HepG2 (cell line): ENCODE data around the gene CPLX1. TPM values are rescaled to one million over a fixed set of nuclear protein-coding genes. Genes with fewer than 3 reads are reported as not detected.

Experiments
- CEBPG ChIP-seq: IDR thresholded peaks from 2 replicates; pipeline ENCODE4 v1.6.1; 2016
- EEA1 ChIP-seq: sonication (generic); formaldehyde crosslinking; IDR thresholded peaks from 2 replicates; pipeline ENCODE4 v1.5.1; 2020; ENCODE audit warnings: mild to moderate bottlenecking, missing genetic modification reagents, borderline replicate concordance
- FLYWCH1 ChIP-seq: sonication (generic); formaldehyde crosslinking; IDR thresholded peaks from 2 replicates; pipeline ENCODE4 v1.8.1; 2023; ENCODE audit warnings: mild to moderate bottlenecking, missing genetic modification reagents
- MED1 ChIP-seq: sonication (generic); formaldehyde crosslinking; IDR thresholded peaks from 2 replicates; pipeline ENCODE4 v1.4.0; 2020; ENCODE audit warnings: missing genetic modification reagents
- NCOA2 ChIP-seq: sonication (generic); formaldehyde crosslinking; IDR thresholded peaks from 2 replicates; pipeline ENCODE4 v1.8.0; 2022; ENCODE audit warnings: inconsistent platforms
- ONECUT2 ChIP-seq: sonication (generic); formaldehyde crosslinking; IDR thresholded peaks from 2 replicates; pipeline ENCODE4 v1.4.0; 2020; ENCODE audit warnings: missing genetic modification reagents
- SIN3B ChIP-seq: fragments of 150-350 bp; IDR thresholded peaks from 2 replicates; pipeline ENCODE4 v1.6.1; 2014; ENCODE audit warnings: low read length
- SMC3 ChIP-seq: IDR thresholded peaks from 2 replicates; pipeline ENCODE4 v1.6.1; 2011; ENCODE audit warnings: low read length, improper control_type of control experiment
- SOX6 ChIP-seq, 2 experiments: fragments of 450-650 bp in 1 of 2; sonication (generic) in 1 of 2; formaldehyde crosslinking in 1 of 2; IDR thresholded peaks; 2 replicates each; pipeline versions ENCODE4 v1.4.0 to v1.6.1; 2017 to 2020; ENCODE audit warnings: antibody characterized with exemption in 1 of 2, mild to moderate bottlenecking in 1 of 2, missing genetic modification reagents in 1 of 2
- SRY ChIP-seq: sonication (generic); formaldehyde crosslinking; IDR thresholded peaks from 2 replicates; pipeline ENCODE4 v1.8.0; 2022; ENCODE audit warnings: mild to moderate bottlenecking, missing genetic modification reagents
- U2AF2 ChIP-seq: fragments of 200-400 bp; formaldehyde crosslinking; IDR thresholded peaks from 2 replicates; pipeline ENCODE4 v1.6.1; 2017; ENCODE audit warnings: low read depth, mild to moderate bottlenecking, low read length
- ZMYM2 ChIP-seq: sonication (generic); formaldehyde crosslinking; IDR thresholded peaks from 2 replicates; pipeline ENCODE4 v1.8.0; 2022; ENCODE audit warnings: mild to moderate bottlenecking, missing genetic modification reagents
- ZNF317 ChIP-seq: sonication (generic); formaldehyde crosslinking; IDR thresholded peaks from 2 replicates; pipeline ENCODE4 v1.5.0; 2020; ENCODE audit warnings: mild to moderate bottlenecking, missing genetic modification reagents
- ZNF33B ChIP-seq: sonication (generic); formaldehyde crosslinking; IDR thresholded peaks from 2 replicates; pipeline ENCODE4 v1.5.1; 2020; ENCODE audit warnings: mild to moderate bottlenecking, missing genetic modification reagents
- ZNF451 ChIP-seq: sonication (generic); formaldehyde crosslinking; IDR thresholded peaks from 2 replicates; pipeline ENCODE4 v1.5.0; 2020; ENCODE audit warnings: mild to moderate bottlenecking, missing genetic modification reagents
- ZNF562 ChIP-seq: sonication (generic); formaldehyde crosslinking; IDR thresholded peaks from 2 replicates; pipeline ENCODE4 v1.8.0; 2022; ENCODE audit warnings: missing genetic modification reagents, borderline replicate concordance
- ZNF563 ChIP-seq: sonication (generic); formaldehyde crosslinking; IDR thresholded peaks from 2 replicates; pipeline ENCODE4 v1.8.0; 2022; ENCODE audit warnings: mild to moderate bottlenecking, moderate library complexity, missing genetic modification reagents
- ZNF720 ChIP-seq: sonication (generic); formaldehyde crosslinking; IDR thresholded peaks from 2 replicates; pipeline ENCODE4 v1.4.0; 2020; ENCODE audit warnings: missing genetic modification reagents
- ZNF879 ChIP-seq: sonication (generic); formaldehyde crosslinking; IDR thresholded peaks from 2 replicates; pipeline ENCODE4 v1.8.1; 2023; ENCODE audit warnings: missing genetic modification reagents
- ZSCAN22 ChIP-seq: sonication (generic); formaldehyde crosslinking; IDR thresholded peaks from 2 replicates; pipeline ENCODE4 v1.4.0; 2020; ENCODE audit warnings: mild to moderate bottlenecking, missing genetic modification reagents
- polyA plus RNA-seq, 8 experiments: library from polyadenylated mRNA; depleted of rRNA in 3 of 8; stranded (reverse) in 7 of 8; unstranded in 1 of 8; fragments of >200 nt; fragmentation: Illumina TruSeq in 4 of 8; extraction: Trizol in 4 of 8; gene quantifications; 2 replicates each; pipeline versions ENCODE4 v1.2.1 to v1.2.3, GENCODE V29; 2011 to 2016; ENCODE audit warnings: low read depth in 4 of 8, missing spikeins in 1 of 8, mixed read lengths in 1 of 8; ENCODE audit not compliant: insufficient read depth in 1 of 8
- total RNA-seq, 5 experiments: library from RNA; depleted of rRNA; stranded (reverse); fragments of >200 nt; fragmentation: Illumina TruSeq; extraction: Trizol; gene quantifications; 2 replicates each; pipeline ENCODE4 v1.2.3, GENCODE V29; 2016; ENCODE audit warnings: low read depth in 1 of 5
- TF ChIP-seq, protein P1 (sequence below): IDR thresholded peaks from 2 replicates; pipeline ENCODE4 v1.4.0; 2020; ENCODE audit warnings: mild to moderate bottlenecking, missing genetic modification reagents
- TF ChIP-seq, protein P2 (sequence below): sonication (generic); formaldehyde crosslinking; IDR thresholded peaks from 2 replicates; pipeline ENCODE4 v1.5.0; 2020; ENCODE audit warnings: missing genetic modification reagents, mild to moderate bottlenecking, borderline replicate concordance
- TF ChIP-seq, protein P3 (sequence below): sonication (generic); formaldehyde crosslinking; IDR thresholded peaks from 2 replicates; pipeline ENCODE4 v1.8.0; 2022; ENCODE audit warnings: low read depth, missing genetic modification reagents
- TF ChIP-seq, protein P4 (sequence below): sonication (generic); formaldehyde crosslinking; IDR thresholded peaks from 2 replicates; pipeline ENCODE4 v1.5.0; 2020; ENCODE audit warnings: mild to moderate bottlenecking, low read depth, missing genetic modification reagents, borderline replicate concordance

CPLX1 gene
- total and polyA plus RNA-seq, 2 of the 13 experiments (the other 11 are each of a cell fraction or from before 2014, with no cell fraction given), result 0.18 TPM

DNA sequence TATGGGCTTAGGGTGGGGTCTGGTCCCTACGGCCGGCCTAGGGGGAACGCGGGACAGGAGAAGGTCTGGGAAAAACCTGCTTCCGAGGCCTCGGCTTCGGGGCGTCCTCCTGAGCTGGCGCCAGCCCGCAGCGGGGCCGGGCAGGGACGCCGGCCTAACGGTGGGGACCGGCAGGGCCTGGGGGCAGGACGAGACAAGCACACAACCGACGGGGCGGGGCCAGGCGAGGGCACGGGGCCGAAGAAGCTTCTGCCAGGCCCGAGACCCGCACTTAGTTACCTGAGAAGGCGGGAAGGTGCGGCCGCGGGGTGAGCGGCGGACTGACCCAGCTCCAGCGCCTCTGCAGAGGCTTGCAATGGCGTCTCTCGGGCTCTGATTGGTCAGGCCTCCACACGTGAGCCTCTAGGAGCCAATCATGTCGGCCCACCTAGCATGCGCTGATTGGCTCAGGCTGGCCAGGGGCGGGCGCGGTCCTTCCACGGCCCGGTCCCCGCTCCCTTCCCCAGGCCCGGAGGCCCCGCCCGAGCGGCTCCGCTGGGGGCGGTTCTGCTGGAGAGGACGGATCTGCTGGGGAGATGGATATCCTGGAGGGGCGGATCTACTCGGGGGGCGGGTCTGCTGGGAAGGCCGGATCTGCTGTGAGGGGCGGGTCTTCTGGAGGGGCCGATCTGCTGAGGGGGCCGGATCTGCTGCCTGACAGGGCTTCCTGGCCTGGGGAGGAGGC lies 44.3 kb downstream of the CPLX1 start (continued):
- TF ChIP-seq, protein P1, sequence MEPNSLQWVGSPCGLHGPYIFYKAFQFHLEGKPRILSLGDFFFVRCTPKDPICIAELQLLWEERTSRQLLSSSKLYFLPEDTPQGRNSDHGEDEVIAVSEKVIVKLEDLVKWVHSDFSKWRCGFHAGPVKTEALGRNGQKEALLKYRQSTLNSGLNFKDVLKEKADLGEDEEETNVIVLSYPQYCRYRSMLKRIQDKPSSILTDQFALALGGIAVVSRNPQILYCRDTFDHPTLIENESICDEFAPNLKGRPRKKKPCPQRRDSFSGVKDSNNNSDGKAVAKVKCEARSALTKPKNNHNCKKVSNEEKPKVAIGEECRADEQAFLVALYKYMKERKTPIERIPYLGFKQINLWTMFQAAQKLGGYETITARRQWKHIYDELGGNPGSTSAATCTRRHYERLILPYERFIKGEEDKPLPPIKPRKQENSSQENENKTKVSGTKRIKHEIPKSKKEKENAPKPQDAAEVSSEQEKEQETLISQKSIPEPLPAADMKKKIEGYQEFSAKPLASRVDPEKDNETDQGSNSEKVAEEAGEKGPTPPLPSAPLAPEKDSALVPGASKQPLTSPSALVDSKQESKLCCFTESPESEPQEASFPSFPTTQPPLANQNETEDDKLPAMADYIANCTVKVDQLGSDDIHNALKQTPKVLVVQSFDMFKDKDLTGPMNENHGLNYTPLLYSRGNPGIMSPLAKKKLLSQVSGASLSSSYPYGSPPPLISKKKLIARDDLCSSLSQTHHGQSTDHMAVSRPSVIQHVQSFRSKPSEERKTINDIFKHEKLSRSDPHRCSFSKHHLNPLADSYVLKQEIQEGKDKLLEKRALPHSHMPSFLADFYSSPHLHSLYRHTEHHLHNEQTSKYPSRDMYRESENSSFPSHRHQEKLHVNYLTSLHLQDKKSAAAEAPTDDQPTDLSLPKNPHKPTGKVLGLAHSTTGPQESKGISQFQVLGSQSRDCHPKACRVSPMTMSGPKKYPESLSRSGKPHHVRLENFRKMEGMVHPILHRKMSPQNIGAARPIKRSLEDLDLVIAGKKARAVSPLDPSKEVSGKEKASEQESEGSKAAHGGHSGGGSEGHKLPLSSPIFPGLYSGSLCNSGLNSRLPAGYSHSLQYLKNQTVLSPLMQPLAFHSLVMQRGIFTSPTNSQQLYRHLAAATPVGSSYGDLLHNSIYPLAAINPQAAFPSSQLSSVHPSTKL, result no peak
- TF ChIP-seq ZNF33B (CRISPR knock-in tag) (no peak), ZNF563 (CRISPR knock-in tag) (peak; percentile 30; the same call in 1 of the 2 replicates), U2AF2 (no peak), SIN3B (no peak), NCOA2 (CRISPR knock-in tag) (no peak), ZMYM2 (CRISPR knock-in tag) (no peak), ZNF879 (CRISPR knock-in tag) (no peak), CEBPG (CRISPR knock-in tag) (no peak), SRY (CRISPR knock-in tag) (no peak; the same call in 1 of the 2 replicates), SMC3 (no peak), ZSCAN22 (CRISPR knock-in tag) (no peak), EEA1 (peak; percentile 91), ZNF562 (CRISPR knock-in tag) (no peak), ZNF317 (no peak), SOX6 (IDR thresholded peaks at IDR 0.05) (no peak), SOX6 (CRISPR knock-in tag; IDR thresholded peaks at IDR 0.05) (peak; percentile 31; the same call in 1 of the 2 replicates), FLYWCH1 (CRISPR knock-in tag) (no peak), ZNF451 (CRISPR knock-in tag) (no peak), ONECUT2 (no peak), MED1 (CRISPR knock-in tag) (peak; percentile 27; the same call in 1 of the 2 replicates), ZNF720 (CRISPR knock-in tag) (no peak)
- TF ChIP-seq, protein P2, sequence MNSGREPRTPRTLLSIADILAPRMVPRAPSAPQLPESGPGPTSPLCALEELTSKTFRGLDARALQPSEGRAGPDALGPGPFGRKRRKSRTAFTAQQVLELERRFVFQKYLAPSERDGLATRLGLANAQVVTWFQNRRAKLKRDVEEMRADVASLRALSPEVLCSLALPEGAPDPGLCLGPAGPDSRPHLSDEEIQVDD (CRISPR knock-in tag), result 0 out of 2 replicates have a peak, but pooled peaks have one; percentile 43
- TF ChIP-seq, protein P3, sequence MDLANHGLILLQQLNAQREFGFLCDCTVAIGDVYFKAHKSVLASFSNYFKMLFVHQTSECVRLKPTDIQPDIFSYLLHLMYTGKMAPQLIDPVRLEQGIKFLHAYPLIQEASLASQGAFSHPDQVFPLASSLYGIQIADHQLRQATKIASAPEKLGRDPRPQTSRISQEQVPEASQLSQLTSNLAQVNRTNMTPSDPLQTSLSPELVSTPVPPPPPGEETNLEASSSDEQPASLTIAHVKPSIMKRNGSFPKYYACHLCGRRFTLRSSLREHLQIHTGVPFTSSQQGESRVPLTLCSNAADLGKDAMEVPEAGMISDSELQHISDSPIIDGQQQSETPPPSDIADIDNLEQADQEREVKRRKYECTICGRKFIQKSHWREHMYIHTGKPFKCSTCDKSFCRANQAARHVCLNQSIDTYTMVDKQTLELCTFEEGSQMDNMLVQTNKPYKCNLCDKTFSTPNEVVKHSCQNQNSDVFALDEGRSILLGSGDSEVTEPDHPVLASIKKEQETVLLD (CRISPR knock-in tag), result peak; percentile 70
- TF ChIP-seq, protein P4, sequence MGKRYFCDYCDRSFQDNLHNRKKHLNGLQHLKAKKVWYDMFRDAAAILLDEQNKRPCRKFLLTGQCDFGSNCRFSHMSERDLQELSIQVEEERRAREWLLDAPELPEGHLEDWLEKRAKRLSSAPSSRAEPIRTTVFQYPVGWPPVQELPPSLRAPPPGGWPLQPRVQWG (CRISPR knock-in tag), result no peak
